ENCODE results near the gene GDF2.
A peak's percentile ranks its signal among the peaks of the same experiment; 100 is the strongest.

The GDF2 gene

GRCh38 chr10:47333532-47333931 lies 11.3 kb downstream of the GDF2 start:
- DNase-seq (ENCODE audit: low read depth in 2 of 2), result no peak

GRCh38 chr10:47334466-47335295 lies 12.4 kb downstream of the GDF2 start:
- DNase-seq (ENCODE audit: low read depth in 2 of 2), result no peak

DNA sequence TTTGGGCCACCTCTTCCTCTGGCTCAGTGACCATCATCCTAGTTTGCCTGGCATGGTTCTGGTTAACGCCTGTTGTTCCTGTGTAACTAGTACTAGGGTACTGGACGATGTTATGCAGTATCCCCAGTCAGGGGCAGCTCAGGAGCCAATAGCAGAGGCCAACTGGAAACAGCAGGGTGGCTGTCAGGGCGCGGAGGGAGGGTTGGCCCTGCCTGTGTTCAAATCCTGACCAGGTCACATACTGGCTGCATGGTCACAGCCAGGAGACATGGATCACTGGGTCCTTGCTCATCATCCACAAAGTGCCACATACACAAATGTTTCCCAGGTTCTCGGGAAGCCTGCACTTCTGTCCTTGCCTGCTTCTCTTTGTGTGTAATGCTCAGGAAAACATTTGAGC lies 13.7 kb downstream of the GDF2 start:
- DNase-seq (ENCODE audit: low read depth in 2 of 2), result no peak

DNA sequence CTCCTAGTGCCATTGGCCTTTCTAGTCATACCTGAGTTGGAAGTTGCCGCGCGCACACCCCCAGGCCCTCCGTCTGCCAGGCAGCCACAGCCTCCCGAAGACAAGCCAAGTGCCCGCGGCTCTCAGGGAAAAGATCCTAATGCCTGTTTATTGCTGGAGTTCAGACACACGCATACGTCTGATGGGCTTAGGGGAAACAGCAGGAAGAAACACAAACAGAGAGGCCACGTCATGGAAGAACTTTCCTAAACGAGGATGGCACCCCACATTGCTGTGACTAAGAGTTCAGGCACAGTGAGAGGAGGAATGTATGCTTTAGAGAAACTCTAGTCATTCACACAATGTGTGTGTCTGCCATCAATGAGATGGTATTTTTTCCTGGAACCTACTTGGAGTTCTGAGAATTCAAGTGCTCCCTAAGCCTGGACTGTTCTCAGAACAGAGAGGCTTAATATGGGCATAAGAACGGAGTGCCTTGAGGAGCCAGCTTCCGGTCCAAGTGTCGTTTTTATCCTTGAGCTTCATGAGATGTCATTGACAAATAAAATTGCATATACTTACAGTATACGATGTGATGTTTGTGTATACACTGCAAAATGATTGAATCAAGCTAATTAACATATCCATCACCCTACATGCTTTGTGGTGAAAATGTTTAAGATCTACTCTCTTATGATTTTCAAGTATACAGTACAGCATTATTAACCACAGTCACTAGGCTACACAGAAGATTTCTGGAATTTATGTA lies 14.3 kb downstream of the GDF2 start:
- no peak for DNase-seq (ENCODE audit: low read depth in 2 of 2)

- no peak for DNase-seq (ENCODE audit: low read depth in 2 of 2)
Measured at GRCh38 chr10:47337310-47337709, 15.1 kb downstream of the GDF2 start.

GRCh38 chr10:47339186-47339735 lies 17.0 kb downstream of the GDF2 start:
- no peak for DNase-seq (ENCODE audit: low read depth in 2 of 2)

DNA sequence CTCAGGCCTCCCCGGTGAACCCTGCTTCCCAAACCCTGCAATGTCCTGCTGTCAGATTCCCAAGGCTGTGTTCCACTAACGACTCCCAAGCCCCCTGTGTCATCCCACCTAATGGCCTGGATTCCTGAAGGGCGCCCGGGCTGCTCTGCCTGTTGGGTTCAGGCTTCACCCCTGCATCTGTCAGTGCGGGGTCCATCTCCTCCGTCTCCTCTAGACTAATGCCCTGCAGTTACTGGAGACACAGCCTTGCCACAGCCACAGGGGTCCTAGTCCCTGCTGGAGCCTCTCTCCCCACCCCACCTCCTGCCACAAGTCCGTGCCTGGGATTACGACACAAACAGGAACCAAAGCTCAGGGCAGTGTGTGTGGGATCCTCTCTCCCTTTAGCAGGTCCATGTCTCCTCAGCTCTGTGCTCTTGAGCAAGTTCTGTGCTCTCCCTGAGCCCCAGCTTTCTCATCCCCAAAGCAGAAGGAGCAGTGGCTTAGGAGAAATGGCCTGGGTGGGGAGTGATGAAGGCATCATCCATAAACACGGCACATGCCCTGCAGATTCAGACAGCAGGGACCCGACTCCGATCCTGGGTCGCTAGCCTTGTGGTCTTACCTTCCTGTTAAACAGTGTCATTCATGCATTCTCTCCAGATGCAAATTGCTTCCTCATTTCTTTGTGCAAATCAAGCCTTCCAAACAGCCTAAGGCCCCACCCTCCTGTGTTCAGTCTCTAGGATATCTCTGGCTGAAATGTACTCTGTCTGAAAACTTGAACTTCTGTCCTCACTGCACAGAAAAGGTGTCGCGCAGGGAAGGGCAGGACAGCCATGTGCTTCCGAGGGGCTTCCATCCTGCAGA lies 17.7 kb downstream of the GDF2 start:
- no peak for DNase-seq (ENCODE audit: low read depth in 2 of 2)

GRCh38 chr10:47340608-47341170 lies 18.4 kb downstream of the GDF2 start:
- DNase-seq (ENCODE audit: low read depth in 2 of 2), result peak; percentile 38 to 44

DNA sequence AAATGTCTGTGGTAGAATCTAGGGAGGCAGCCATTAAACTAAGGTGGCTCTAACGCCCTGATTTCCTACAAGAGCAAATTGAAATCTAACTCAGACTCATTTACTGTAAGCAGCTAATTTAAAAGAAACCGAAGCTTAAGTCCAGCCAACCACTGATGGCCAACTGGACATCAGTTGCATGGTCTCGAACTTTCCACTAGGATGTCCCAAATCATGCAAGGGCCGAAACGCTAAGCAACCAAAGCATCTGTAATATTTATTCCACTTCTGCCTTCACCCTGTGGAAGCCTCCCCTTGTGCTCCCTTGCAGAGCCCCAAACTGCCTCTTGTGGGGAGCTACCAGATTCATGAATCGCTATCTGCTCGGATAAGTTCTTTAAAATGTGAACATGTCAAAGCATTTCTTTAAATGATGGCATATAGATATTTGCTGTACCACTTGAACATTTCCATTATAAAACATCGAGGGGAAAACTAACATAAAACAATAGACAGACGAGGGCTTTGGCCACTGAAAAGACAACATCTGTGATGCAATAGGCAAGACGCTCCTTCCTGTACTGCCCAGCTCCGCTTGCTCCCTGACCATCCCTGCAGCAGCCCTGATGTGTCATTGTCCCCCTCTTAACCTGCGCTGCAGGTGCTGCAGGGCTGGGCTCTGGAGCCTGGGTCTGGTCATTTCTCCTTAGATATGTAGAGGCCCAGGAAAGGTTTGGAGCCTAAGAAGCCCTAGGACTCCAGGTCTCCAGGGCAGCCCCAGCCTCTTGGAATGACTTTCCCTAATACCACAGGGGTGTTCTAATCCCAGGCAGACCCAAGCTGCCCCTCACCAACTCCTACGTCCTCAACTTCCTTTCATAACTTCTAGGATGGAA lies 23.0 kb downstream of the GDF2 start:
- DNase-seq (ENCODE audit: low read depth in 2 of 2), result no peak

GRCh38 chr10:47346581-47347302 lies 24.5 kb downstream of the GDF2 start:
- no peak for DNase-seq (ENCODE audit: low read depth in 2 of 2)

GRCh38 chr10:47347303-47347675 lies 25.0 kb downstream of the GDF2 start:
- DNase-seq (ENCODE audit: low read depth in 2 of 2), result no peak

DNA sequence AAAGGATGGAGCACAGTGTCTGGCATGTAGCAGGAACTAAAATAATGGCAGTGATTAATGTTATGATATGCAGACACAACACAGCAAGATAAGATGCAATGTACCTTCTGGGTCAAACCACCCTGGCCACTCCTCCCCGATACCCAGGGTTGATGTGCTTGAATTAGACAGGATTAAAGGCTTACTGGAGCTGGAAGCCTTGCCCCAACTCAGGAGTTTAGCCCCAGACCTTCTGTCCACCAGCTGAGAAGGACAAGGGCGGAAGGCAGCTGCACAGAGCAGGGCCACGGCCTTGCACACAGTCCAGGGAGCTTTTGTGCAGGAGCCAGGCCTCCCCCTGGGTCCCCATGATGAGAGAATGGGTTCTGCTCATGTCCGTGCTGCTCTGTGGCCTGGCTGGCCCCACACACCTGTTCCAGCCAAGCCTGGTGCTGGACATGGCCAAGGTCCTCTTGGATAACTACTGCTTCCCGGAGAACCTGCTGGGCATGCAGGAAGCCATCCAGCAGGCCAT lies 25.9 kb downstream of the GDF2 start, which contains the start of gene RBP3:
RBP3 (plus strand) TSS at position 226 of the 514 bp plus-strand sequence; CDS start at position 348, 122 bp downstream.
- DNase-seq (ENCODE audit: low read depth in 2 of 2), result no peak

- DNase-seq (ENCODE audit: low read depth in 2 of 2), result no peak
Measured at GRCh38 chr10:47348661-47349470, 26.6 kb downstream of the GDF2 start.

DNA sequence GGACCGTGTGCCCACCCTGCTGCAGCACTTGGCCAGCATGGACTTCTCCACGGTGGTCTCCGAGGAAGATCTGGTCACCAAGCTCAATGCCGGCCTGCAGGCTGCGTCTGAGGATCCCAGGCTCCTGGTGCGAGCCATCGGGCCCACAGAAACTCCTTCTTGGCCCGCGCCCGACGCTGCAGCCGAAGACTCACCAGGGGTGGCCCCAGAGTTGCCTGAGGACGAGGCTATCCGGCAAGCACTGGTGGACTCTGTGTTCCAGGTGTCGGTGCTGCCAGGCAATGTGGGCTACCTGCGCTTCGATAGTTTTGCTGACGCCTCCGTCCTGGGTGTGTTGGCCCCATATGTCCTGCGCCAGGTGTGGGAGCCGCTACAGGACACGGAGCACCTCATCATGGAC lies 27.3 kb downstream of the GDF2 start:
- DNase-seq (ENCODE audit: low read depth in 2 of 2), result no peak

- no peak for DNase-seq (ENCODE audit: low read depth in 2 of 2)
Measured at GRCh38 chr10:47349941-47350371, 27.7 kb downstream of the GDF2 start.

DNA sequence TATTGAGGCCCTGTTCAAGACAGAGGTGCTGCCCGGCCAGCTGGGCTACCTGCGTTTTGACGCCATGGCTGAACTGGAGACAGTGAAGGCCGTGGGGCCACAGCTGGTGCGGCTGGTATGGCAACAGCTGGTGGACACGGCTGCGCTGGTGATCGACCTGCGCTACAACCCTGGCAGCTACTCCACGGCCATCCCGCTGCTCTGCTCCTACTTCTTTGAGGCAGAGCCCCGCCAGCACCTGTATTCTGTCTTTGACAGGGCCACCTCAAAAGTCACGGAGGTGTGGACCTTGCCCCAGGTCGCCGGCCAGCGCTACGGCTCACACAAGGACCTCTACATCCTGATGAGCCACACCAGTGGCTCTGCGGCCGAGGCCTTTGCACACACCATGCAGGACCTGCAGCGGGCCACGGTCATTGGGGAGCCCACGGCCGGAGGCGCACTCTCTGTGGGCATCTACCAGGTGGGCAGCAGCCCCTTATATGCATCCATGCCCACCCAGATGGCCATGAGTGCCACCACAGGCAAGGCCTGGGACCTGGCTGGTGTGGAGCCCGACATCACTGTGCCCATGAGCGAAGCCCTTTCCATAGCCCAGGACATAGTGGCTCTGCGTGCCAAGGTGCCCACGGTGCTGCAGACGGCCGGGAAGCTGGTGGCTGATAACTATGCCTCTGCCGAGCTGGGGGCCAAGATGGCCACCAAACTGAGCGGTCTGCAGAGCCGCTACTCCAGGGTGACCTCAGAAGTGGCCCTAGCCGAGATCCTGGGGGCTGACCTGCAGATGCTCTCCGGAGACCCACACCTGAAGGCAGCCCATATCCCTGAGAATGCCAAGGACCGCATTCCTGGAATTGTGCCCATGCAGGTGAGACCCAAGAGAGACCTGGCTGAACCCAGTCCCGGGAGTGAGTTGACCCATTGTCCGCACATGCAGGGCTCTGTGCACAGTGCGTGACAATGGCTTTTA lies 28.7 kb downstream of the GDF2 start:
- DNase-seq (ENCODE audit: low read depth in 2 of 2), result no peak

Data from activated CD8-positive, alpha-beta memory T cell treated with anti-CD3 and anti-CD28 coated beads for 4 hours (primary cell).